ENCODE data around the gene WASHC3. TPM values are rescaled to one million over a fixed set of nuclear protein-coding genes. Genes with fewer than 3 reads are reported as not detected.

Gene WASHC3
- total and polyA plus RNA-seq, 11 donors, result 34.8 to 65.5 (median 43.0) TPM

DNA sequence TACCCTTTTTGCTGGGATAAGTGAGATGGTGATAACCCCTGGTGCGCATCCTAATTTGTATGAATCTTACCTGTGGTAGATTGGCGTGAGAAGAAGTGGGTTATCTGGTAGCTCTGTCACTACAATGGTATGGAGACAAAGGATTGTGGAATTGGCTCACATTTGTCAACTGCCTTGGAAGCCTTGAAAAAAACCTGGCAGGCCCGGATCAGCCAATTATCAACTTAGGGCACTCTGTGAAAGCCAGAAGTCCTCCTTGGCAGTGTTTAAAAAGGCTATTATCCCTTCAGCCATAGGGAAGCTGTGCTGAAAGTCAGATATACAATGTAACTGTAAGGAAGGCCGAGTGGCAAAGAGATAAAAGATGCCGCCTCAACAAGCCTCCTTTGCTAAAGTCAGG, 56.5 kb downstream of the WASHC3 start:
- intact Hi-C loops (cut with DNase I), result no loop called here
- TF ChIP-seq, protein P1, sequence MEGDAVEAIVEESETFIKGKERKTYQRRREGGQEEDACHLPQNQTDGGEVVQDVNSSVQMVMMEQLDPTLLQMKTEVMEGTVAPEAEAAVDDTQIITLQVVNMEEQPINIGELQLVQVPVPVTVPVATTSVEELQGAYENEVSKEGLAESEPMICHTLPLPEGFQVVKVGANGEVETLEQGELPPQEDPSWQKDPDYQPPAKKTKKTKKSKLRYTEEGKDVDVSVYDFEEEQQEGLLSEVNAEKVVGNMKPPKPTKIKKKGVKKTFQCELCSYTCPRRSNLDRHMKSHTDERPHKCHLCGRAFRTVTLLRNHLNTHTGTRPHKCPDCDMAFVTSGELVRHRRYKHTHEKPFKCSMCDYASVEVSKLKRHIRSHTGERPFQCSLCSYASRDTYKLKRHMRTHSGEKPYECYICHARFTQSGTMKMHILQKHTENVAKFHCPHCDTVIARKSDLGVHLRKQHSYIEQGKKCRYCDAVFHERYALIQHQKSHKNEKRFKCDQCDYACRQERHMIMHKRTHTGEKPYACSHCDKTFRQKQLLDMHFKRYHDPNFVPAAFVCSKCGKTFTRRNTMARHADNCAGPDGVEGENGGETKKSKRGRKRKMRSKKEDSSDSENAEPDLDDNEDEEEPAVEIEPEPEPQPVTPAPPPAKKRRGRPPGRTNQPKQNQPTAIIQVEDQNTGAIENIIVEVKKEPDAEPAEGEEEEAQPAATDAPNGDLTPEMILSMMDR (IDR thresholded peaks at IDR 0.05), result no peak
- TF ChIP-seq POLR2A (IDR thresholded peaks at IDR 0.05), result no peak
- Histone ChIP-seq H3K9me3 (no peaks in the 10 kb centered on the region), H3K27me3 (no peaks in the 10 kb centered on the region), H3K4me1 (no peaks in the 10 kb centered on the region), H3K27ac (no peak overlapping the region), H3K4me3 (no peak overlapping the region), H3K36me3 (peaks cover 0 to 2% (median 0%) of the 10 kb centered on the region in 9 donors)
- ATAC-seq, result no peak
- 85 to 93% (median 88%) methylated on average over 5 of the region's 5 CpGs for WGBS, 4 donors
- no peak for DNase-seq

DNA sequence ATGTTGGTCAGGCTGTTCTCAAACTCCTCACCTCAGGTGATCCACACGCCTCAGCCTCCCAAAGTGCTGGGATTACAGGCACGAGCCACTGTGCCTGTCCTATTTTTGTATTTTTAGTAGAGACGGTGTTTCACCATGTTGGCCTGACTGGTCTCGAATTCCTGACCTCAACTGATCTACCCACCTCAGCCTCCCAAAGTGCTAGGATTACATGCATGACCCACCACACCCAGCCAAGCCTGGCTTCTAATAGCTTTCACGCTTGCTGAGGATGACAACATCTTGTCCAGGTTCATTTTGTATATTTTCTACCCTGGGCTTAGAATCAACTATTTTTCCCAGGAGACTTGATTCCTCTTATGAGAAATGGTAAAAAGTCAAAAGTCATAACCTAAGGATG, 64.7 kb downstream of the WASHC3 start:
- Histone ChIP-seq H3K9me3 (no peaks in the 10 kb centered on the region), H3K27ac (no peak overlapping the region), H3K4me3 (no peak overlapping the region), H3K36me3 (no peaks in the 10 kb centered on the region), H3K4me1 (no peaks in the 10 kb centered on the region), H3K27me3 (no peaks in the 10 kb centered on the region)
- WGBS, 4 donors, result 79 to 85% (median 81%) methylated on average over 5 of the region's 5 CpGs
- intact Hi-C loops (cut with DNase I), result no loop called here
- TF ChIP-seq, protein P1 (IDR thresholded peaks at IDR 0.05), result no peak
- no peak for TF ChIP-seq POLR2A (IDR thresholded peaks at IDR 0.05)
- DNase-seq (no peak), ATAC-seq (no peak)

DNA sequence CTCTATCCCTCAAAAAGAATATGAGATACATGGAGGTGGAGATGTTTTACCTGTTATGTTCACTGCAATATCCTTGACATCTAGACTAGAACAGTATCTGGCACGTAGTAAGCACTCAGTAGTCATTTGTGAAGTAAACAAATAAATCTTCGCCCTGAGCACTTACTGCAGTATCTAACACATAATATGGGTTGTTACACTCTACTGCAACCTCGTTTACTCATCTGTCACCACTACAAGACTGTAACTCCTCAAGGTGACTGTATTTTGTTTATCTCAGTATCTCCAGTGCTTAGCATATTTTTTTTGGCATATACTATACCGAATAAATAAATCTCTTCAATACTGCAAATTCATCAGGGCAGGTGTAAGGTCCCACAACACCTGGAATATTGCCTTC, 66.1 kb downstream of the WASHC3 start:
- no peak for ATAC-seq

DNA sequence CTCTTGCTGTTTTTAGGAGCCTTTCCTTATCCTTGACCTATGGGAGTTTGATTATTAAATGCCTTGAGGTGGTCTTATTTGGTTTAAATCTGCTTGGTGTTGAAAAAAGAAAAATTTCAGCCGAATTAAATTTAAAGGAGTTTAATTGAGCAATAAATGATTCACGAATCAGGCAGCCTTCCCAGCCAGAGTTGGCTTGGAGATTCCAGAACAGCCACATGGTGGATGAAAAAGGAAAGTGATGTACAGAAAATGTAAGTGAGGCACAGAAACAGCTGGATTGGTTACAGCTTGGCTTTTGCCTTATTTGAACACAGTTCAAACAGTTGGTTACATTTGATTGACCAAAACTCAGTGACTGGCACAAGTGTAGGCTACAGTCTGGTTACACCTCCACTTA, 69.7 kb downstream of the WASHC3 start:
- DNase-seq (no peak), ATAC-seq (no peak)
- Histone ChIP-seq H3K4me1 (no peaks in the 10 kb centered on the region), H3K36me3 (no peaks in the 10 kb centered on the region), H3K9me3 (no peaks in the 10 kb centered on the region), H3K4me3 (no peak overlapping the region), H3K27ac (no peak overlapping the region), H3K27me3 (no peaks in the 10 kb centered on the region)
- 66 to 79% (median 70%) methylated on average over 2 of the region's 2 CpGs for WGBS, 4 donors
- TF ChIP-seq, protein P1 (IDR thresholded peaks at IDR 0.05), result no peak
- TF ChIP-seq POLR2A (IDR thresholded peaks at IDR 0.05), result no peak
- intact Hi-C loops (cut with DNase I), result no loop called here

More for the DNA sequence above, 66.1 kb downstream of the WASHC3 start:
- H3K27me3 ChIP-seq, result no peaks in the 10 kb centered on the region
- H3K9me3 ChIP-seq, result no peaks in the 10 kb centered on the region
- no peak overlapping the region for H3K4me3 ChIP-seq
- intact Hi-C loops (cut with DNase I), result no loop called here
- 70 to 79% (median 76%) methylated on average over 4 of the region's 4 CpGs for WGBS, 4 donors
- H3K27ac ChIP-seq, result no peak overlapping the region
- DNase-seq, result no peak
- no peaks in the 10 kb centered on the region for H3K4me1 ChIP-seq
- H3K36me3 ChIP-seq, result no peaks in the 10 kb centered on the region
- TF ChIP-seq POLR2A (IDR thresholded peaks at IDR 0.05), result no peak
- TF ChIP-seq, protein P1 (IDR thresholded peaks at IDR 0.05), result no peak

Data from heart left ventricle (tissue), 16 donors.